ENCODE data around the gene NQO2. TPM values are rescaled to one million over a fixed set of nuclear protein-coding genes. Genes with fewer than 3 reads are reported as not detected.

Gene NQO2
- polyA plus RNA-seq, 1 donor from 2014 or later: 33.2 TPM

DNA sequence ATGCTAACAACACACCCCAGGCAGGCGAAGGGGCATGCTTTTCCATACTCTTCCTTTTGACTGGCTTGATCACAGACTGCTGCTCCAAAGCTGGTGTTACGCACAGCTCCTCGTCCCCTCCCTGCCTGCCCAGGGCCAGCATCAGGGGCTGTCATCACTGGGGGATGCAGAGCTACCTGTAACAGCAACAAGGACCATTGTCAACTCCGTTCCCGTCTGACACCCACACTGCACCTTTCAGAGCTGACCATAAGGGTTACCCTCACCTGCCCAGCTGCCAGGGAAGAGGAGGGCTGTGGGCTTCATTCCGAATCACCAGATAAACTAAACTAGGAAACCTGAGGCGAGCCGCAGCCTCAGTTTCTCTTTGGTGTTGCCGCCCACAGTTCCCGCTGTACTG lies 15.4 kb downstream of the NQO2 start:
- no peaks in the 10 kb centered on the region for H4K20me1 ChIP-seq (ENCODE audit: insufficient read depth)
- no peak overlapping the region for H2AFZ ChIP-seq (ENCODE audit: low read depth, low read length)
- H3K4me2 ChIP-seq (ENCODE audit: low read length): no peak overlapping the region
- no peak overlapping the region for H3K27ac ChIP-seq (ENCODE audit: low read length)
- no peaks in the 10 kb centered on the region for H3F3A ChIP-seq (ENCODE audit: insufficient read depth, low read length, poor library complexity, severe bottlenecking)
- H3K79me2 ChIP-seq (replicated peaks; ENCODE audit: insufficient read depth, low read length): no peaks in the 10 kb centered on the region
- H3K9ac ChIP-seq (ENCODE audit: low read length): no peak overlapping the region
- peaks cover 4% of the 10 kb centered on the region for H3K9me3 ChIP-seq (ENCODE audit: low read length)
- no peaks in the 10 kb centered on the region for H3K27me3 ChIP-seq (ENCODE audit: insufficient read depth, low read depth, low read length)
- no peak overlapping the region for H3K4me3 ChIP-seq (ENCODE audit: low read length)
- H3K9me2 ChIP-seq (ENCODE audit: insufficient read depth, low read length): no peaks in the 10 kb centered on the region
- H3K36me3 ChIP-seq (ENCODE audit: insufficient read depth, low read length): peaks cover 25% of the 10 kb centered on the region
- TF ChIP-seq, protein P1, sequence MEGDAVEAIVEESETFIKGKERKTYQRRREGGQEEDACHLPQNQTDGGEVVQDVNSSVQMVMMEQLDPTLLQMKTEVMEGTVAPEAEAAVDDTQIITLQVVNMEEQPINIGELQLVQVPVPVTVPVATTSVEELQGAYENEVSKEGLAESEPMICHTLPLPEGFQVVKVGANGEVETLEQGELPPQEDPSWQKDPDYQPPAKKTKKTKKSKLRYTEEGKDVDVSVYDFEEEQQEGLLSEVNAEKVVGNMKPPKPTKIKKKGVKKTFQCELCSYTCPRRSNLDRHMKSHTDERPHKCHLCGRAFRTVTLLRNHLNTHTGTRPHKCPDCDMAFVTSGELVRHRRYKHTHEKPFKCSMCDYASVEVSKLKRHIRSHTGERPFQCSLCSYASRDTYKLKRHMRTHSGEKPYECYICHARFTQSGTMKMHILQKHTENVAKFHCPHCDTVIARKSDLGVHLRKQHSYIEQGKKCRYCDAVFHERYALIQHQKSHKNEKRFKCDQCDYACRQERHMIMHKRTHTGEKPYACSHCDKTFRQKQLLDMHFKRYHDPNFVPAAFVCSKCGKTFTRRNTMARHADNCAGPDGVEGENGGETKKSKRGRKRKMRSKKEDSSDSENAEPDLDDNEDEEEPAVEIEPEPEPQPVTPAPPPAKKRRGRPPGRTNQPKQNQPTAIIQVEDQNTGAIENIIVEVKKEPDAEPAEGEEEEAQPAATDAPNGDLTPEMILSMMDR (IDR thresholded peaks at IDR 0.05; ENCODE audit: poor library complexity, severe bottlenecking): no peak
- TF ChIP-seq TAF1 (IDR thresholded peaks at IDR 0.05; ENCODE audit: low read depth) (no peak), EZH2 (IDR thresholded peaks at IDR 0.05; ENCODE audit: borderline replicate concordance, insufficient read depth, low read length, poor library complexity, severe bottlenecking) (no peak), POLR2AphosphoS5 (IDR thresholded peaks at IDR 0.05) (no peak), RAD21 (conservative IDR thresholded peaks at IDR 0.05) (no peak)

DNA sequence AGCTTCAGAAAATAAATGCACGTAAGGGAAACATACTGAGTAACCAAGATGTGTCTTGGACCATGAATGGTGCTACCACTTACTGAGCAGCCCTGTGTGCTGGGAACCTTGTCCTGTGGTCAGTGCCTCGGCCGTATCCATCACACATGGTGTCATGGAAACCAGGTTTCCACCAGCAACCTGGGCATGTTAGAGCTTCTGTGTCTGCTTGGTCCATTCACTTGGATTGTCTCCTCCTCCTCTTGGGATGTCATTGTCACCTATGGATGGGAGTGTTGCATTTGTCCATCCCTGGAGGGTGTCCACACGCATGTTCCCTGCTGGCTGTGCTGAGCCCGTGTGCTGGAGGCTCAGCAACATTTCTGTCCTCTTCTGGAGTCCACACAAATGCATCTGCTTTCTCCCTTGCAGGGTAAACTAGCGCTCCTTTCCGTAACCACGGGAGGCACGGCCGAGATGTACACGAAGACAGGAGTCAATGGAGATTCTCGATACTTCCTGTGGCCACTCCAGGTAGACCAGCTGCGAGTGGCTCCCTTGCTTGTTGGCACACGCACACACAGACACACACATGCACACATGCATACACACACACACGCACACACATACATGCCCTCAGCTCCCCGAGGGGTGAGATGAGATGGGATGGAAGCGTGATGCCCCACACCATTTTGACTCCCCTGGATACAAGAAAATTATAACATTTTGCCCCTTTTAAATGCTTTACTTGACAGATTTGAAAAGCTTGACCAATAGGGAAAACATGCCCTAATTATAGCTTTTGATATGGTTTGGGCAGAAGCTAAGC lies 17.0 kb downstream of the NQO2 start:
- Histone ChIP-seq H3K4me3 (ENCODE audit: low read length) (no peak overlapping the region), H3K79me2 (replicated peaks; ENCODE audit: insufficient read depth, low read length) (no peaks in the 10 kb centered on the region), H3F3A (ENCODE audit: insufficient read depth, low read length, poor library complexity, severe bottlenecking) (no peaks in the 10 kb centered on the region), H3K9me3 (ENCODE audit: low read length) (peaks cover 4% of the 10 kb centered on the region), H3K9ac (ENCODE audit: low read length) (no peak overlapping the region), H3K36me3 (ENCODE audit: insufficient read depth, low read length) (peaks cover 21% of the 10 kb centered on the region), H2AFZ (ENCODE audit: low read depth, low read length) (no peak overlapping the region), H4K20me1 (ENCODE audit: insufficient read depth) (no peaks in the 10 kb centered on the region), H3K27ac (ENCODE audit: low read length) (no peak overlapping the region), H3K4me2 (ENCODE audit: low read length) (no peak overlapping the region), H3K9me2 (ENCODE audit: insufficient read depth, low read length) (no peaks in the 10 kb centered on the region), H3K27me3 (ENCODE audit: insufficient read depth, low read depth, low read length) (no peaks in the 10 kb centered on the region)
- TF ChIP-seq MXI1 (conservative IDR thresholded peaks at IDR 0.05; ENCODE audit: poor library complexity, severe bottlenecking) (no peak), RAD21 (conservative IDR thresholded peaks at IDR 0.05) (no peak), EZH2 (IDR thresholded peaks at IDR 0.05; ENCODE audit: borderline replicate concordance, insufficient read depth, low read length, poor library complexity, severe bottlenecking) (no peak), TAF1 (IDR thresholded peaks at IDR 0.05; ENCODE audit: low read depth) (no peak), EP300 (conservative IDR thresholded peaks at IDR 0.05; ENCODE audit: poor library complexity, severe bottlenecking) (no peak), POLR2AphosphoS5 (IDR thresholded peaks at IDR 0.05) (no peak), SMC3 (conservative IDR thresholded peaks at IDR 0.05; ENCODE audit: poor library complexity) (no peak)
- TF ChIP-seq, protein P1 (IDR thresholded peaks at IDR 0.05; ENCODE audit: poor library complexity, severe bottlenecking): no peak
- TF ChIP-seq, protein P2, sequence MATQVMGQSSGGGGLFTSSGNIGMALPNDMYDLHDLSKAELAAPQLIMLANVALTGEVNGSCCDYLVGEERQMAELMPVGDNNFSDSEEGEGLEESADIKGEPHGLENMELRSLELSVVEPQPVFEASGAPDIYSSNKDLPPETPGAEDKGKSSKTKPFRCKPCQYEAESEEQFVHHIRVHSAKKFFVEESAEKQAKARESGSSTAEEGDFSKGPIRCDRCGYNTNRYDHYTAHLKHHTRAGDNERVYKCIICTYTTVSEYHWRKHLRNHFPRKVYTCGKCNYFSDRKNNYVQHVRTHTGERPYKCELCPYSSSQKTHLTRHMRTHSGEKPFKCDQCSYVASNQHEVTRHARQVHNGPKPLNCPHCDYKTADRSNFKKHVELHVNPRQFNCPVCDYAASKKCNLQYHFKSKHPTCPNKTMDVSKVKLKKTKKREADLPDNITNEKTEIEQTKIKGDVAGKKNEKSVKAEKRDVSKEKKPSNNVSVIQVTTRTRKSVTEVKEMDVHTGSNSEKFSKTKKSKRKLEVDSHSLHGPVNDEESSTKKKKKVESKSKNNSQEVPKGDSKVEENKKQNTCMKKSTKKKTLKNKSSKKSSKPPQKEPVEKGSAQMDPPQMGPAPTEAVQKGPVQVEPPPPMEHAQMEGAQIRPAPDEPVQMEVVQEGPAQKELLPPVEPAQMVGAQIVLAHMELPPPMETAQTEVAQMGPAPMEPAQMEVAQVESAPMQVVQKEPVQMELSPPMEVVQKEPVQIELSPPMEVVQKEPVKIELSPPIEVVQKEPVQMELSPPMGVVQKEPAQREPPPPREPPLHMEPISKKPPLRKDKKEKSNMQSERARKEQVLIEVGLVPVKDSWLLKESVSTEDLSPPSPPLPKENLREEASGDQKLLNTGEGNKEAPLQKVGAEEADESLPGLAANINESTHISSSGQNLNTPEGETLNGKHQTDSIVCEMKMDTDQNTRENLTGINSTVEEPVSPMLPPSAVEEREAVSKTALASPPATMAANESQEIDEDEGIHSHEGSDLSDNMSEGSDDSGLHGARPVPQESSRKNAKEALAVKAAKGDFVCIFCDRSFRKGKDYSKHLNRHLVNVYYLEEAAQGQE (IDR thresholded peaks at IDR 0.05; ENCODE audit: borderline replicate concordance): no peak

Measured in neural cell (in vitro differentiated cells).